HCT116 (cell line): Measurements from ENCODE around the gene ANKRD13B. TPM values are rescaled to one million over a fixed set of nuclear protein-coding genes. Genes with fewer than 3 reads are reported as not detected.
A peak's percentile ranks its signal among the peaks of the same experiment; 100 is the strongest.

Experiments
- ATAC-seq: fragments of 200-7000 bp; cut with Tn5 transposase; 2 replicates; pipeline ENCODE4 v1.9.1; 2020; ENCODE audit warnings: mild to moderate bottlenecking, moderate library complexity
- BruUV-seq: library from RNA; stranded (reverse); fragments of 400-500 nt; replicated peaks from 2 replicates; lab custom pipeline; 2021; lab: Mats Ljungman, UMichigan
- CTCF ChIA-PET: fragments of 300-600 bp; sonication (Branson Sonifier 250); formaldehyde crosslinking; loops from one replicate; lab custom pipeline; 2021; ENCODE audit warnings: antibody characterized with exemption; lab: Charles Lee
- POLR2A ChIA-PET: fragments of 300-600, 350-600 bp; sonication (Branson Sonifier 250); formaldehyde crosslinking; loops from one replicate; lab custom pipeline; 2021; ENCODE audit warnings: antibody characterized with exemption; lab: Charles Lee
- RAD21 ChIA-PET, 2 experiments: fragments of 300-600 bp; sonication (Branson Sonifier 250); formaldehyde crosslinking; loops; one replicate each; lab custom pipeline; 2023; ENCODE audit warnings: low total read pairs in 2 of 2; ENCODE audit not compliant: uncharacterized antibody in 2 of 2, unreplicated experiment in 2 of 2, low non-redundant PET in 1 of 2; lab: Charles Lee
- DNase-seq: peaks from one replicate; pipeline ENCODE4 v3.0.0-alpha.2; 2010; ENCODE audit warnings: low read depth, low spot score
- H2AFZ ChIP-seq: fragments of 200-600 bp; shearing (Covaris generic), sonication (generic); 2 replicates; pipeline ENCODE4 v1.6.1; 2017; ENCODE audit warnings: low read depth, mixed run types, mixed read lengths, antibody characterized with exemption, low read length; ENCODE audit not compliant: poor library complexity, severe bottlenecking
- H3K27ac ChIP-seq: 2 replicates; pipeline ENCODE4 v1.5.1; 2012; ENCODE audit warnings: low read depth, low read length
- H3K27me3 ChIP-seq: fragments of 200-600 bp; sonication (generic); 2 replicates; pipeline ENCODE4 v1.6.1; 2016; ENCODE audit warnings: mixed run types, low read length, mixed read lengths; ENCODE audit not compliant: insufficient read depth
- H3K36me3 ChIP-seq, 2 experiments: fragments of 200-500 bp in 1 of 2; fragments of 200-600 bp in 1 of 2; sonication (Bioruptor generic) in 1 of 2; sonication (generic) in 1 of 2; 2 replicates each; pipeline versions ENCODE4 v1.5.1 to v1.6.1; 2014 to 2016; ENCODE audit warnings: low read length in 2 of 2, inconsistent platforms in 1 of 2, mixed read lengths in 1 of 2, mixed run types in 1 of 2; ENCODE audit not compliant: insufficient read depth in 2 of 2, control insufficient read depth in 1 of 2
- H3K4me1 ChIP-seq, 2 experiments: fragments of 200-600 bp in 1 of 2; sonication (generic) in 1 of 2; 2 replicates each; pipeline versions ENCODE4 v1.5.1 to v1.6.1; 2012 to 2017; ENCODE audit warnings: low read length in 2 of 2, inconsistent platforms in 1 of 2, mild to moderate bottlenecking in 1 of 2, mixed read lengths in 1 of 2, mixed run types in 1 of 2, moderate library complexity in 1 of 2; ENCODE audit not compliant: insufficient read depth in 2 of 2, control insufficient read depth in 1 of 2
- H3K4me2 ChIP-seq: fragments of 200-600 bp; sonication (generic); 2 replicates; pipeline ENCODE4 v1.6.1; 2017; ENCODE audit warnings: mixed run types, low read length, mixed read lengths
- H3K4me3 ChIP-seq, 2 experiments: fragments of 200-600 bp in 1 of 2; sonication (generic) in 1 of 2; replicated peaks in 1 of 2; 2 replicates each; pipeline ENCODE4 v1.5.1; 2011 to 2016; ENCODE audit warnings: low read length in 2 of 2, control low read depth in 1 of 2, low read depth in 1 of 2, mild to moderate bottlenecking in 1 of 2, mixed read lengths in 1 of 2, mixed run types in 1 of 2
- H3K79me2 ChIP-seq: fragments of 200-600 bp; sonication (generic); 2 replicates; pipeline ENCODE4 v1.6.1; 2017; ENCODE audit warnings: mild to moderate bottlenecking, mixed run types, low read length, moderate library complexity, mixed read lengths; ENCODE audit not compliant: insufficient read depth
- H3K9ac ChIP-seq: fragments of 200-600 bp; sonication (generic); 2 replicates; pipeline ENCODE4 v1.6.1; 2016; ENCODE audit warnings: low read length, mixed read lengths
- H3K9me2 ChIP-seq: fragments of 200-600 bp; sonication (generic), shearing (Covaris generic); 2 replicates; pipeline ENCODE4 v1.6.1; 2017; ENCODE audit warnings: mixed run types, mild to moderate bottlenecking, moderate library complexity; ENCODE audit not compliant: insufficient read depth
- H3K9me3 ChIP-seq, 2 experiments: fragments of 200-500 bp in 1 of 2; fragments of 200-600 bp in 1 of 2; sonication (Bioruptor generic) in 1 of 2; sonication (generic) in 1 of 2; 2 replicates each; pipeline ENCODE4 v1.6.1; 2014 to 2017; ENCODE audit warnings: low read length in 2 of 2, mixed read lengths in 2 of 2, inconsistent platforms in 1 of 2, low read depth in 1 of 2, mild to moderate bottlenecking in 1 of 2, mixed run types in 1 of 2, moderate library complexity in 1 of 2; ENCODE audit not compliant: control insufficient read depth in 1 of 2, insufficient read depth in 1 of 2
- H4K20me1 ChIP-seq: fragments of 200-600 bp; sonication (generic), shearing (Covaris generic); 2 replicates; pipeline ENCODE4 v1.6.1; 2017; ENCODE audit warnings: mixed run types, mild to moderate bottlenecking, moderate library complexity; ENCODE audit not compliant: insufficient read depth
- CBX3 ChIP-seq: IDR thresholded peaks from 2 replicates; pipeline ENCODE4 v1.6.1; 2012; ENCODE audit warnings: low read depth
- CEBPB ChIP-seq: IDR thresholded peaks from 2 replicates; pipeline ENCODE4 v1.6.1; 2012; ENCODE audit warnings: low read depth
- CTCF ChIP-seq, 3 experiments: fragments of 200-600 bp in 1 of 3; sonication (generic) in 1 of 3; IDR thresholded peaks in 2 of 3; conservative IDR thresholded peaks in 1 of 3; 2 replicates each; pipeline ENCODE4 v1.5.1; 2012 to 2017; ENCODE audit warnings: low read depth in 2 of 3, low read length in 2 of 3, antibody characterized with exemption in 1 of 3, borderline replicate concordance in 1 of 3, control low read depth in 1 of 3, mild to moderate bottlenecking in 1 of 3, mixed read lengths in 1 of 3, mixed run types in 1 of 3, moderate library complexity in 1 of 3; ENCODE audit not compliant: insufficient read depth in 1 of 3
- EGR1 ChIP-seq: IDR thresholded peaks from 2 replicates; pipeline ENCODE4 v1.6.1; 2012; ENCODE audit warnings: low read depth
- ELF1 ChIP-seq: IDR thresholded peaks from 2 replicates; pipeline ENCODE4 v1.6.1; 2012; ENCODE audit warnings: low read depth, borderline replicate concordance
- EZH2 ChIP-seq: fragments of 200-600 bp; sonication (generic); IDR thresholded peaks from 2 replicates; pipeline ENCODE4 v1.6.1; 2017; ENCODE audit warnings: antibody characterized with exemption, mixed run types
- EZH2phosphoT487 ChIP-seq: fragments of 200-600 bp; IDR thresholded peaks from 2 replicates; pipeline ENCODE4 v1.6.1; 2018; ENCODE audit warnings: antibody characterized with exemption, borderline replicate concordance
- JUND ChIP-seq: IDR thresholded peaks from 2 replicates; pipeline ENCODE4 v1.6.1; 2012
- POLR2A ChIP-seq: IDR thresholded peaks from 2 replicates; pipeline ENCODE4 v1.7.0; 2011; ENCODE audit warnings: borderline replicate concordance; ENCODE audit not compliant: insufficient read depth, insufficient read length; ENCODE audit errors: extremely low read depth
- RAD21 ChIP-seq: IDR thresholded peaks from 2 replicates; pipeline ENCODE4 v1.6.1; 2012; ENCODE audit warnings: low read depth, mild to moderate bottlenecking
- REST ChIP-seq: IDR thresholded peaks from 2 replicates; pipeline ENCODE4 v1.6.1; 2012; ENCODE audit warnings: low read depth
- SIN3A ChIP-seq: IDR thresholded peaks from 2 replicates; pipeline ENCODE4 v1.6.1; 2012; ENCODE audit warnings: low read depth
- SRF ChIP-seq: IDR thresholded peaks from 2 replicates; pipeline ENCODE4 v1.6.1; 2012; ENCODE audit warnings: low read depth
- ZFX ChIP-seq: fragments of 450-650 bp; IDR thresholded peaks from 2 replicates; pipeline ENCODE4 v1.6.1; 2017
- ZNF274 ChIP-seq: fragments of 200-500 bp; sonication (Bioruptor generic); IDR thresholded peaks from 2 replicates; pipeline ENCODE4 v1.6.1; 2014; ENCODE audit warnings: mild to moderate bottlenecking, low read depth, low read length, inconsistent platforms
- intact Hi-C: fragments of 100-400 bp; cut with micrococcal nuclease; formaldehyde crosslinking; loops from 2 replicates; pipeline ENCODE4 v1.10.0; 2022
- total RNA-seq: library from RNA; stranded (reverse); gene quantifications from one replicate; pipeline ENCODE4 v1.2.1, GENCODE V29; 2021; ENCODE audit not compliant: unreplicated experiment
- TF ChIP-seq, protein P1 (sequence below): IDR thresholded peaks from 2 replicates; pipeline ENCODE4 v1.6.1; 2011; ENCODE audit warnings: mild to moderate bottlenecking, low read length, moderate library complexity; ENCODE audit not compliant: insufficient replicate concordance; ENCODE audit errors: extremely low read depth
- TF ChIP-seq, protein P2 (sequence below): IDR thresholded peaks from 2 replicates; pipeline ENCODE4 v1.6.1; 2012

ANKRD13B gene
- total RNA-seq, 1 experiment from 2014 or later: 27.4 TPM

GRCh38 chr17:29620779-29621500 lies 28.0 kb downstream of the ANKRD13B start:
- no peaks in the 10 kb centered on the region for H3K27me3 ChIP-seq
- H3K9ac ChIP-seq: no peak overlapping the region; the same call in 1 of the 2 replicates
- H3K79me2 ChIP-seq: no peaks in the 10 kb centered on the region
- intact Hi-C loops: no loop called here
- H3K4me1 ChIP-seq: peaks cover 54 to 94% of the 10 kb centered on the region in 2 experiments
- ChIA-PET CTCF (interaction anchor here (1.7 to 4.6 kb wide), 3 partner anchors 18 to 473 kb away, joined by 17 to 61 read pairs (median 33); partner anchors contain the start of gene SSH2), RAD21 (interaction anchor here in 1 of 2 experiments (1.5 kb wide), 1 partner anchor 18 kb away, joined by 7 read pairs; no protein-coding TSS in a partner anchor), POLR2A (no interaction called here)
- no peaks in the 10 kb centered on the region for H4K20me1 ChIP-seq
- H3K4me2 ChIP-seq: peak overlapping the region; percentile 97
- no peaks in the 10 kb centered on the region for H3K9me3 ChIP-seq
- no peaks in the 10 kb centered on the region for H3K9me2 ChIP-seq
- H3K27ac ChIP-seq: peak overlapping the region; percentile 18; the same call in 1 of the 2 replicates
- no TSS peak for BruUV-seq
- no peak overlapping the region for H2AFZ ChIP-seq
- no peak for DNase-seq
- H3K36me3 ChIP-seq: no peaks in the 10 kb centered on the region
- TF ChIP-seq POLR2A (no peak), REST (no peak), JUND (no peak), SRF (no peak), ELF1 (no peak), ZNF274 (no peak), ZFX (no peak), CBX3 (no peak), EGR1 (no peak), CTCF (IDR thresholded peaks at IDR 0.05 in 2 of 3, conservative IDR thresholded peaks at IDR 0.05 in 1 of 3; ENCODE audit: borderline replicate concordance in 1 of 3, insufficient read depth in 1 of 3, low read depth in 2 of 3, low read length in 2 of 3) (no peak), SIN3A (no peak), EZH2 (no peak), EZH2phosphoT487 (no peak), RAD21 (no peak), CEBPB (no peak)
- TF ChIP-seq, protein P1, sequence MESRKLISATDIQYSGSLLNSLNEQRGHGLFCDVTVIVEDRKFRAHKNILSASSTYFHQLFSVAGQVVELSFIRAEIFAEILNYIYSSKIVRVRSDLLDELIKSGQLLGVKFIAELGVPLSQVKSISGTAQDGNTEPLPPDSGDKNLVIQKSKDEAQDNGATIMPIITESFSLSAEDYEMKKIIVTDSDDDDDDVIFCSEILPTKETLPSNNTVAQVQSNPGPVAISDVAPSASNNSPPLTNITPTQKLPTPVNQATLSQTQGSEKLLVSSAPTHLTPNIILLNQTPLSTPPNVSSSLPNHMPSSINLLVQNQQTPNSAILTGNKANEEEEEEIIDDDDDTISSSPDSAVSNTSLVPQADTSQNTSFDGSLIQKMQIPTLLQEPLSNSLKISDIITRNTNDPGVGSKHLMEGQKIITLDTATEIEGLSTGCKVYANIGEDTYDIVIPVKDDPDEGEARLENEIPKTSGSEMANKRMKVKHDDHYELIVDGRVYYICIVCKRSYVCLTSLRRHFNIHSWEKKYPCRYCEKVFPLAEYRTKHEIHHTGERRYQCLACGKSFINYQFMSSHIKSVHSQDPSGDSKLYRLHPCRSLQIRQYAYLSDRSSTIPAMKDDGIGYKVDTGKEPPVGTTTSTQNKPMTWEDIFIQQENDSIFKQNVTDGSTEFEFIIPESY: no peak
- TF ChIP-seq, protein P2, sequence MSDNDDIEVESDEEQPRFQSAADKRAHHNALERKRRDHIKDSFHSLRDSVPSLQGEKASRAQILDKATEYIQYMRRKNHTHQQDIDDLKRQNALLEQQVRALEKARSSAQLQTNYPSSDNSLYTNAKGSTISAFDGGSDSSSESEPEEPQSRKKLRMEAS: no peak
- TF ChIP-seq, all 23 proteins: peak for 0
- no peak for ATAC-seq
- H3K4me3 ChIP-seq: 0 out of 4 replicates have a peak overlapping the region, but pooled peaks of 1 of the 2 experiments have one; percentile 6
